Fibroblast of mammary gland (primary cell): ENCODE data around the gene AKAP9.
"Not testable (repeated sequence)": the region's sequence is repeated elsewhere in the genome, so short reads cannot be mapped to it uniquely, and the experiment has no call there.

Source experiments
- DNase-seq: peaks from one replicate; pipeline ENCODE4 v3.0.0-alpha.2; 2010; ENCODE audit warnings: low read depth
- H3K4me3 ChIP-seq: 2 replicates; pipeline ENCODE4 v1.5.1; 2011; ENCODE audit warnings: low read depth, mild to moderate bottlenecking, low read length, moderate library complexity; ENCODE audit not compliant: control insufficient read depth
- TF ChIP-seq, protein P1 (sequence below): conservative IDR thresholded peaks from 2 replicates; pipeline ENCODE4 v1.5.1; 2011; ENCODE audit warnings: low read depth, low read length, inconsistent platforms; ENCODE audit not compliant: control insufficient read depth, insufficient read depth

AKAP9 gene

DNA sequence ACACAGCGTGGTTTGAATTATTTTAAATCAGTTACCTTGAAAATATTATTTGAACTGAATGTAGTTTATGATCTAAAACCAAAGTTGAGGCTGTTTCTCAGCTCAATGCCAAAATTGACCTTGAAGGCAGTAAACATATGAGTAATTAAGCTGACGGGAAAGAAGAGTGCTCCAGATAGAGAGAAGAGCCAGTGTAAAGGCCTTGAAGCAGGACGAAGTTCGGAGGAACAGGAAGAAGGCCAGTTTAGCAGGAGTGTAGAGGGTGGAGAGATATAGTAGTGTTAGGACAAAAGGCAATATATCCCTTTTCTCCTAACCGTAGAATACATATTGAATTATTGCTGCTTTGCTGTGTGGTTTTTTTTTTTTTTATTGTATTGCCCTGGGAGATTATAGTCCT lies 130.4 kb downstream of the AKAP9 start:
- TF ChIP-seq, protein P1, sequence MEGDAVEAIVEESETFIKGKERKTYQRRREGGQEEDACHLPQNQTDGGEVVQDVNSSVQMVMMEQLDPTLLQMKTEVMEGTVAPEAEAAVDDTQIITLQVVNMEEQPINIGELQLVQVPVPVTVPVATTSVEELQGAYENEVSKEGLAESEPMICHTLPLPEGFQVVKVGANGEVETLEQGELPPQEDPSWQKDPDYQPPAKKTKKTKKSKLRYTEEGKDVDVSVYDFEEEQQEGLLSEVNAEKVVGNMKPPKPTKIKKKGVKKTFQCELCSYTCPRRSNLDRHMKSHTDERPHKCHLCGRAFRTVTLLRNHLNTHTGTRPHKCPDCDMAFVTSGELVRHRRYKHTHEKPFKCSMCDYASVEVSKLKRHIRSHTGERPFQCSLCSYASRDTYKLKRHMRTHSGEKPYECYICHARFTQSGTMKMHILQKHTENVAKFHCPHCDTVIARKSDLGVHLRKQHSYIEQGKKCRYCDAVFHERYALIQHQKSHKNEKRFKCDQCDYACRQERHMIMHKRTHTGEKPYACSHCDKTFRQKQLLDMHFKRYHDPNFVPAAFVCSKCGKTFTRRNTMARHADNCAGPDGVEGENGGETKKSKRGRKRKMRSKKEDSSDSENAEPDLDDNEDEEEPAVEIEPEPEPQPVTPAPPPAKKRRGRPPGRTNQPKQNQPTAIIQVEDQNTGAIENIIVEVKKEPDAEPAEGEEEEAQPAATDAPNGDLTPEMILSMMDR, result no peak
- H3K4me3 ChIP-seq, result no peak overlapping the region
- no peak for DNase-seq

DNA sequence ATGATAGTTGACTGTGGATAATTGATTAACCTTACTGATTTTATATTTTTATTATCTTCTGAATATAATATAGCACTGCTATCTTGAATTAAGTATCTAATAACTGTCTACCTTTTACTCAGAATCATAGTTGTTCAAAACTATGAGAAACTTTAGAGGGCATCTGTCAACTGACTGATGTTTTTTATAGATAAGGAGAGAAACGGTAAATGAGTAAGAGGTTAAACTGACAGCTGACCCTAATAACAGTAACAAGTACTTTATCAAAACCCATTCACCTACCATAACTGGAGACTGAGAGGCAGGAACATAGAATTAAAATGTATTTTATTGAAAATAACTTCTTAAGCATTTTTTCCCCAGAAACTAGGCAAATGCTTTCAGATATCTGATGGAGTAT lies 131.5 kb downstream of the AKAP9 start:
- no peak for DNase-seq
- TF ChIP-seq, protein P1, result no peak
- H3K4me3 ChIP-seq, result no peak overlapping the region

DNA sequence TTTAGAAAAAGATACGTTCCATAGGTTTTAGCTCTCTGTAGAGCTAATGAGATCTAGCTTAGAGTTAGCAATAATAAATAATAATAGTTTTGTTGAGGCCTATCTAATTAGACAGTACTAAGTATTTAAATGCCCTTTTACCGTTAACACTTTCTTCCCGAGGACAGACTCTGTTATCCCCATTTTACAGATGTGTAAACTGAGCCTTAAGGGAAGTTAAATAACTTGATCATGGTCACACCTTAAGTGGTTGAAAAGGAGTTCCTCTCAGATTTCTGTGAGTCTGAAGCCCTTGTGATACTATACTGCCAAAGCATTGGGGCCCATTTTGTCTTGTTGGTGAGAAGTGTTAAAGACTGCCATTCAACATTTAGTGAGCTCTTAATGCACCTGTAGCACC lies 132.0 kb downstream of the AKAP9 start:
- H3K4me3 ChIP-seq, result no peak overlapping the region
- no peak for DNase-seq
- TF ChIP-seq, protein P1, result no peak

- TF ChIP-seq, protein P1, result no peak
- H3K4me3 ChIP-seq, result no peak overlapping the region
- DNase-seq, result no peak
Observed at GRCh38 chr7:92075455-92076158, 134.9 kb downstream of the AKAP9 start.

DNA sequence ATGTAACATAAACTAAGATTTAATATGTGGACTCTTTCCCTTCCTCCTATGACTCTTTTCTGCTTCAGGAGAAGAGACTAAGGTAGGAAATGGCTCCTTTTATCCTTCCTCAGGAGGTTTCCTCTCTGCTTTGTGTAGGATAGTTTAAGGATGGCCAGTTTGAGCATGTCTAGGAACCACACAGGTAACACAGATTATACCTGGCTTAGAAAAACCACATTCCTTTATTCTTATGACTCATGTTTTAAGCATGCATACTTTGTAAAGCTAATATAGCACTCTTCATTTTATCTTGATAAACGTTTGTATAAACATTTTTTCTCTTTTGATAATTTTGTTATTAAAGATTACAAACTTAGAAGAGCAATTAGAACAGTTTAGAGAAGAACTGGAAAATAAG lies 135.8 kb downstream of the AKAP9 start:
- TF ChIP-seq, protein P1, result no peak
- DNase-seq, result no peak
- no peak overlapping the region for H3K4me3 ChIP-seq

DNA sequence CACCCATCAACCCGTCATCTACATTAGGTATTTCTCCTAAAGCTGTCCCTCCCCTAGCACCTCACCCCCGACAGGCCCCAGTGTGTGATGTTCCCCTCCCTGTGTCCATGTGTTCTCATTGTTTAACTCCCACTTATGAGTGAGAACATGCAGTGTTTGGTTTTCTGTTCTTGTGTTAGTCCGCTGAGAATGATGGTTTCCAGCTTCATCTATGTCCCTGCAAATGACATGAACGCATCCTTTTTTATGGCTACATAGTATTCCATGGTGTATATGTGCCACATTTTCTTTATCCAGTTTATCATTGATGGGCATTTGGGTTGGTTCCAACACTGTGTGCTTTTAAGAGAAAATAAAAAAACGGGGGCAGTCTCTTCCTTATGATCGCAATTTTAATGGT lies 143.3 kb downstream of the AKAP9 start:
- not testable (repeated sequence) for H3K4me3 ChIP-seq, DNase-seq

- DNase-seq, result no peak
- TF ChIP-seq, protein P1, result no peak
- no peak overlapping the region for H3K4me3 ChIP-seq
Observed at GRCh38 chr7:92088266-92088665, 147.6 kb downstream of the AKAP9 start.
